Measurements from ENCODE around the gene EEPD1.

- TF ChIP-seq POLR2A (IDR thresholded peaks at IDR 0.05) (no peak), CTCF (IDR thresholded peaks at IDR 0.05) (no peak)
These were observed 37.4 kb upstream of the EEPD1 start for GRCh38 chr7:36115448-36116321.

Measured in thyroid gland (tissue), 4 donors.